GM12878 (cell line): ENCODE data around the gene P4HTM. TPM values are rescaled to one million over a fixed set of nuclear protein-coding genes. Genes with fewer than 3 reads are reported as not detected.

Experiments used
- ATF2 ChIP-seq: IDR thresholded peaks from 2 replicates; pipeline ENCODE4 v1.6.1; 2012; ENCODE audit warnings: low read length, inconsistent platforms
- BCL11A ChIP-seq: IDR thresholded peaks from 2 replicates; pipeline ENCODE4 v1.6.1; 2011; ENCODE audit warnings: low read depth, low read length
- BHLHE40 ChIP-seq, 2 experiments: fragments of 450-650 bp in 1 of 2; IDR thresholded peaks; 2 replicates each; pipeline ENCODE4 v1.6.1; 2011 to 2017; ENCODE audit warnings: low read depth in 2 of 2, borderline replicate concordance in 1 of 2, improper control_type of control experiment in 1 of 2, low read length in 1 of 2, mild to moderate bottlenecking in 1 of 2
- EZH2 ChIP-seq: IDR thresholded peaks from 2 replicates; pipeline ENCODE4 v1.6.1; 2012; ENCODE audit warnings: low read depth, mild to moderate bottlenecking, control low read depth, inconsistent platforms, low read length, borderline replicate concordance; ENCODE audit not compliant: control insufficient read depth
- HDAC2 ChIP-seq: fragments of 200-600 bp; sonication (generic); IDR thresholded peaks from 2 replicates; pipeline ENCODE4 v1.6.1; 2017
- HSF1 ChIP-seq: fragments of 150-350 bp; IDR thresholded peaks from 2 replicates; pipeline ENCODE4 v1.6.1; 2014; ENCODE audit warnings: mild to moderate bottlenecking, low read depth, low read length
- IRF3 ChIP-seq: fragments of 450-650 bp; IDR thresholded peaks from 2 replicates; pipeline ENCODE4 v1.6.1; 2014; ENCODE audit warnings: mild to moderate bottlenecking
- IRF4 ChIP-seq: IDR thresholded peaks from 2 replicates; pipeline ENCODE4 v1.6.1; 2011; ENCODE audit warnings: low read depth, low read length
- KLF5 ChIP-seq: fragments of 450-650 bp; IDR thresholded peaks from 2 replicates; pipeline ENCODE4 v1.6.1; 2014; ENCODE audit warnings: mild to moderate bottlenecking; ENCODE audit not compliant: partially characterized antibody
- MLLT1 ChIP-seq: fragments of 450-650 bp; IDR thresholded peaks from 2 replicates; pipeline ENCODE4 v1.6.1; 2016; ENCODE audit warnings: mild to moderate bottlenecking
- POLR2AphosphoS5 ChIP-seq: IDR thresholded peaks from 2 replicates; pipeline ENCODE4 v1.6.1; 2011; ENCODE audit warnings: mild to moderate bottlenecking, low read length, inconsistent platforms
- RAD51 ChIP-seq: fragments of 450-650 bp; IDR thresholded peaks from 2 replicates; pipeline ENCODE4 v1.6.1; 2016; ENCODE audit warnings: moderate library complexity, mild to moderate bottlenecking, inconsistent platforms
- RB1 ChIP-seq: fragments of 450-650 bp; formaldehyde crosslinking; IDR thresholded peaks from 2 replicates; pipeline ENCODE4 v1.6.1; 2017; ENCODE audit warnings: mild to moderate bottlenecking, borderline replicate concordance
- RFX5 ChIP-seq: IDR thresholded peaks from 2 replicates; pipeline ENCODE4 v1.6.1; 2011; ENCODE audit warnings: low read depth, low read length, improper control_type of control experiment
- SMARCA5 ChIP-seq: fragments of 450-650 bp; IDR thresholded peaks from 2 replicates; pipeline ENCODE4 v1.6.1; 2017; ENCODE audit warnings: mild to moderate bottlenecking
- SPI1 ChIP-seq: IDR thresholded peaks from 2 replicates; pipeline ENCODE4 v1.6.1; 2011; ENCODE audit warnings: low read depth, mild to moderate bottlenecking, low read length, moderate library complexity, borderline replicate concordance; ENCODE audit not compliant: insufficient read depth
- TAF1 ChIP-seq: IDR thresholded peaks from 2 replicates; pipeline ENCODE4 v1.6.1; 2011; ENCODE audit warnings: mild to moderate bottlenecking, low read depth, low read length, borderline replicate concordance
- TCF12 ChIP-seq: IDR thresholded peaks from 2 replicates; pipeline ENCODE4 v1.6.1; 2011; ENCODE audit warnings: low read depth, mild to moderate bottlenecking, low read length
- USF2 ChIP-seq: IDR thresholded peaks from 2 replicates; pipeline ENCODE4 v1.6.1; 2011; ENCODE audit warnings: low read depth, low read length, improper control_type of control experiment, borderline replicate concordance
- YY1 ChIP-seq: IDR thresholded peaks from 2 replicates; pipeline ENCODE4 v1.6.1; 2011; ENCODE audit warnings: low read depth, mild to moderate bottlenecking, low read length
- polyA plus RNA-seq, 11 experiments: library from polyadenylated mRNA; depleted of rRNA in 4 of 11; unstranded in 6 of 11; stranded (reverse) in 5 of 11; fragments of >200 nt; fragmentation: Nextera tagmentation in 4 of 11; fragmentation: Illumina TruSeq in 1 of 11; extraction: Ambion mirVana in 4 of 11; extraction: Trizol in 1 of 11; gene quantifications; 1 replicate in 1 of 11; 2 replicates in 10 of 11; pipeline versions ENCODE4 v1.2.1 to v1.2.3, GENCODE V29; 2011 to 2016; ENCODE audit warnings: inconsistent platforms in 2 of 11, missing spikeins in 2 of 11, low read depth in 1 of 11
- total RNA-seq, 4 experiments: library from RNA; depleted of rRNA in 3 of 4; stranded (reverse); fragments of >200 nt in 3 of 4; fragmentation: Illumina TruSeq in 1 of 4; extraction: Trizol in 1 of 4; gene quantifications; 2 replicates each; pipeline versions ENCODE4 v1.2.1 to v1.2.3, GENCODE V29; 2013 to 2021

The P4HTM gene
- total and polyA plus RNA-seq, 10 of the 15 experiments (the other 5 are each of a cell fraction or from before 2014, with no cell fraction given), result 0.76 to 28.8 (median 22.9) TPM

GRCh38 chr3:49028673-49029562, 38.9 kb downstream of the P4HTM start, which contains the start of gene IMPDH2 (continued):
- TF ChIP-seq TCF12 (peak; percentile 55; the same call in 1 of the 2 replicates), USF2 (no peak), POLR2AphosphoS5 (peak; percentile 99), BHLHE40 (IDR thresholded peaks at IDR 0.05; ENCODE audit: borderline replicate concordance in 1 of 2, low read depth in 2 of 2, low read length in 1 of 2) (peak in 1 of 2 experiments; percentile 60; a peak in 1 of 4 replicates), RAD51 (no peak), ATF2 (no peak), IRF3 (peak; percentile 22; the same call in 1 of the 2 replicates), EZH2 (no peak), RB1 (no peak; the same call in 1 of the 2 replicates), YY1 (peak; percentile 87), HSF1 (no peak), TAF1 (peak; percentile 86; the same call in 1 of the 2 replicates), MLLT1 (0 out of 2 replicates have a peak, but pooled peaks have one; percentile 40), SPI1 (no peak), BCL11A (no peak), RFX5 (no peak), KLF5 (peak; percentile 82), HDAC2 (no peak), SMARCA5 (peak; percentile 22; the same call in 1 of the 2 replicates), IRF4 (no peak)
